GM23338 (cell line): ENCODE measurements around the gene ACHE. TPM values are rescaled to one million over a fixed set of nuclear protein-coding genes. Genes with fewer than 3 reads are reported as not detected.

ENCODE experiments used
- ATAC-seq: fragments of 200-7000 bp; cut with Tn5 transposase; 3 replicates; pipeline ENCODE4 v1.9.1; 2020
- DNase-seq: peaks from one replicate; pipeline ENCODE4 v3.0.0-alpha.2; 2015; ENCODE audit warnings: low spot score
- H2AFZ ChIP-seq: fragments of 200-600 bp; sonication (generic); 2 replicates; pipeline ENCODE4 v1.8.0; 2016; ENCODE audit warnings: antibody characterized with exemption, mild to moderate bottlenecking, moderate library complexity
- H3F3A ChIP-seq: fragments of 200-600 bp; sonication (generic); replicated peaks from 2 replicates; pipeline ENCODE4 v1.8.0; 2017; ENCODE audit warnings: antibody characterized with exemption, mixed run types, low read depth
- H3K27ac ChIP-seq: fragments of 200-600 bp; sonication (generic); 2 replicates; pipeline ENCODE4 v1.6.1; 2016; ENCODE audit warnings: low read depth
- H3K27me3 ChIP-seq: fragments of 200-600 bp; sonication (generic); 2 replicates; pipeline ENCODE4 v1.8.0; 2016; ENCODE audit warnings: mild to moderate bottlenecking, mixed run types, moderate library complexity; ENCODE audit not compliant: insufficient read depth
- H3K36me3 ChIP-seq: fragments of 200-600 bp; sonication (generic); 2 replicates; pipeline ENCODE4 v1.8.0; 2016; ENCODE audit warnings: mild to moderate bottlenecking; ENCODE audit not compliant: insufficient read depth
- H3K4me1 ChIP-seq: fragments of 200-600 bp; sonication (generic); 2 replicates; pipeline ENCODE4 v1.8.0; 2016; ENCODE audit warnings: mild to moderate bottlenecking, moderate library complexity; ENCODE audit not compliant: insufficient read depth
- H3K4me2 ChIP-seq: fragments of 200-600 bp; sonication (generic); 2 replicates; pipeline ENCODE4 v1.7.1; 2017; ENCODE audit warnings: mixed run types
- H3K4me3 ChIP-seq: fragments of 200-600 bp; sonication (generic); 2 replicates; pipeline ENCODE4 v1.6.1; 2016; ENCODE audit warnings: mixed run types
- H3K79me2 ChIP-seq: fragments of 200-600 bp; sonication (generic); replicated peaks from 2 replicates; pipeline ENCODE4 v1.8.0; 2017; ENCODE audit warnings: mild to moderate bottlenecking; ENCODE audit not compliant: insufficient read depth
- H3K9me2 ChIP-seq: fragments of 200-600 bp; sonication (generic); 2 replicates; pipeline ENCODE4 v1.8.0; 2017; ENCODE audit not compliant: insufficient read depth
- H4K20me1 ChIP-seq: fragments of 200-600 bp; sonication (generic); replicated peaks from 2 replicates; pipeline ENCODE4 v1.8.0; 2017; ENCODE audit warnings: mild to moderate bottlenecking; ENCODE audit not compliant: insufficient read depth
- H3K27ac Mint-ChIP-seq: 2 replicates; pipeline ENCODE4 v1.8.0; 2020; ENCODE audit warnings: inconsistent platforms, mild to moderate bottlenecking, moderate library complexity, mixed read lengths
- H3K27me3 Mint-ChIP-seq: 3 replicates; pipeline ENCODE4 v1.8.0; 2022; ENCODE audit warnings: low read depth, mild to moderate bottlenecking, moderate library complexity, mixed read lengths, inconsistent platforms; ENCODE audit not compliant: insufficient read depth, poor library complexity
- H3K36me3 Mint-ChIP-seq: 3 replicates; pipeline ENCODE4 v1.8.0; 2021; ENCODE audit warnings: low read depth, mild to moderate bottlenecking, inconsistent platforms, moderate library complexity, mixed read lengths
- H3K4me1 Mint-ChIP-seq: 3 replicates; pipeline ENCODE4 v1.8.0; 2020; ENCODE audit warnings: mild to moderate bottlenecking, inconsistent platforms, mixed read lengths
- H3K4me3 Mint-ChIP-seq: 3 replicates; pipeline ENCODE4 v1.8.0; 2021; ENCODE audit warnings: moderate library complexity, mild to moderate bottlenecking, inconsistent platforms, mixed read lengths
- H3K9me3 Mint-ChIP-seq: 3 replicates; pipeline ENCODE4 v1.8.0; 2020; ENCODE audit warnings: moderate library complexity, mild to moderate bottlenecking, inconsistent platforms, mixed read lengths
- CREB1 ChIP-seq: fragments of 250-450 bp; sonication (Bioruptor Pico); IDR thresholded peaks from 2 replicates; pipeline ENCODE4 v1.5.0; 2020; ENCODE audit warnings: low read depth, mild to moderate bottlenecking, moderate library complexity
- EZH2 ChIP-seq: fragments of 200-600 bp; sonication (generic); IDR thresholded peaks from one replicate; pipeline ENCODE4 v1.8.0; 2017; ENCODE audit warnings: antibody characterized with exemption, mild to moderate bottlenecking, low read depth; ENCODE audit not compliant: unreplicated experiment
- EZH2phosphoT487 ChIP-seq: fragments of 200-600 bp; sonication (generic); IDR thresholded peaks from one replicate; pipeline ENCODE4 v1.8.1; 2018; ENCODE audit warnings: antibody characterized with exemption; ENCODE audit not compliant: unreplicated experiment
- JUNB ChIP-seq: IDR thresholded peaks from one replicate; pipeline ENCODE4 v1.6.1; 2016; ENCODE audit warnings: antibody characterized with exemption; ENCODE audit not compliant: unreplicated experiment
- NANOG ChIP-seq: IDR thresholded peaks from 2 replicates; pipeline ENCODE4 v1.6.1; 2016; ENCODE audit warnings: antibody characterized with exemption, borderline replicate concordance
- POLR2AphosphoS5 ChIP-seq: IDR thresholded peaks from 2 replicates; pipeline ENCODE4 v1.6.1; 2016; ENCODE audit warnings: antibody characterized with exemption, low read depth
- STAT1 ChIP-seq: IDR thresholded peaks from one replicate; pipeline ENCODE4 v1.6.1; 2016; ENCODE audit warnings: antibody characterized with exemption; ENCODE audit not compliant: unreplicated experiment
- ZNF114 ChIP-seq: fragments of 250-450 bp; sonication (Bioruptor Pico); IDR thresholded peaks from 2 replicates; pipeline ENCODE4 v1.5.0; 2020; ENCODE audit warnings: mild to moderate bottlenecking, moderate library complexity
- ZNF331 ChIP-seq: fragments of 250-450 bp; sonication (Bioruptor Pico); IDR thresholded peaks from 2 replicates; pipeline ENCODE4 v1.5.0; 2020; ENCODE audit warnings: low read depth, mild to moderate bottlenecking, moderate library complexity
- polyA plus RNA-seq: library from polyadenylated mRNA; unstranded; fragments of >200 nt; fragmentation: Nextera tagmentation; extraction: Ambion mirVana; gene quantifications from 2 replicates; pipeline ENCODE4 v1.2.1, GENCODE V29; 2016
- total RNA-seq: library from RNA; depleted of rRNA; stranded (reverse); fragments of >200 nt; shearing (Covaris generic); gene quantifications from 2 replicates; pipeline ENCODE4 v1.2.3, GENCODE V29; 2014
- TF ChIP-seq, protein P1 (sequence below): IDR thresholded peaks from one replicate; pipeline ENCODE4 v1.6.1; 2018; ENCODE audit warnings: antibody characterized with exemption; ENCODE audit not compliant: unreplicated experiment
- TF ChIP-seq, protein P2 (sequence below): fragments of 250-450 bp; sonication (Bioruptor Pico); IDR thresholded peaks from 2 replicates; pipeline ENCODE4 v1.5.0; 2020; ENCODE audit warnings: mild to moderate bottlenecking, moderate library complexity
- TF ChIP-seq, protein P3 (sequence below), 2 experiments: fragments of 200-600 bp in 1 of 2; sonication (generic) in 1 of 2; conservative IDR thresholded peaks; 2 replicates each; pipeline versions ENCODE4 v1.5.1 to v1.6.1; 2016 to 2017; ENCODE audit warnings: antibody characterized with exemption in 2 of 2, low read depth in 2 of 2, mild to moderate bottlenecking in 2 of 2, moderate library complexity in 1 of 2
- TF ChIP-seq, protein P4 (sequence below): IDR thresholded peaks from 2 replicates; pipeline ENCODE4 v1.6.1; 2016; ENCODE audit warnings: antibody characterized with exemption

ACHE gene
- total and polyA plus RNA-seq, 2 experiments from 2014 or later, result 3.6 to 3.7 TPM

DNA sequence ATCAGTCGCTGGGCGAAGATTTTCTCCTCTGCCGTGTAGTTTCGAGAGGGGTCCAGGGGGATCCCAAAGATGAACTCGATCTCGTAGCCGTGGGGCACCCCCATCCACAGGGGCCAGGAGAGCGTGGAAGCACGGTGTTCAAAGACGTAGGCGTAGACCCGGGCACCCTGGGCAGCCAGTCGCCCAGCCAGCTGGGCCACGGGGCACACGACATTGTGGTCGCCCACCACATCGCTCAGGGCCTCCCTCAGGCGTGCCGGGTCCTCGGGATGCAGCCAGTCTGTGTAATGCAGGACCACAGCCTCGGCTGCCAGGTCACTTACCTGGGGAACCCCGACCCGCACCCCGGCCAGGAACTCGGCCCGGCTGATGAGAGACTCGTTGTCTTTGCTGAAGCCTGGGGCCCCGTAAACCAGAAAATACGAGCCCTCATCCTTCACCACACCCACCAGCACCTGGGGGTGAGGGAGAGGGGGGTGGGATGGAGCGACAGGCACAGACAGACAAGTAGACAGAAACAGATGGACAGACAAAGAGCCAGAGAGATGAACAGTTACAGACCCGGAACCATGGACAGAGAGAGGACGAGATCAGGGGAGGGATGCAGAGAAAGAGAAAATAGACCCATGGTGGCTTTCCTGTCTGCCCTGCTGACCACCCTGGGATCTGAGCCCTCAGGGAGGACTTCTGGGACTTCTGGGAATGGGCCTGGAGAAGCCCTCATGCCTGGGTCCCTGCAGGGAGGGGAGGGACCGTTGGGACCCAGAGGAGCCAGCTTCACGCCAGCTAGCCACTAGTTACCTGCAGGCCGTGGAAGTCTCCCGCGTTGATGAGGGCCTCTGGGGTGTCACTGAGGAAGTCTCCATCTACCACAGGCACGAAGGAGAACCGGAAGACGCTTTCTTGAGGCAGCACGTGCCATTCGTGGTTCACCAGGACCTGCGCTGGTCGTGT is 3.0 kb downstream of the ACHE start:
- Mint-ChIP-seq H3K4me1 (peaks cover 34% of the 10 kb centered on the region), H3K4me3 (peak overlapping the region; percentile 87), H3K9me3 (peaks cover 4% of the 10 kb centered on the region; the same call in 2 of the 3 replicates), H3K27ac (no peak overlapping the region), H3K36me3 (peaks cover 12% of the 10 kb centered on the region), H3K27me3 (peaks cover 47% of the 10 kb centered on the region)
- Histone ChIP-seq H3K27me3 (peaks cover 34% of the 10 kb centered on the region), H3K79me2 (peaks cover 16% of the 10 kb centered on the region), H3K4me1 (peaks cover 18% of the 10 kb centered on the region), H3K4me3 (no peak overlapping the region), H3K36me3 (peaks cover 8% of the 10 kb centered on the region), H3K27ac (no peak overlapping the region), H3F3A (peaks cover 20% of the 10 kb centered on the region), H3K4me2 (no peak overlapping the region; the same call in 1 of the 2 replicates), H3K9me2 (no peaks in the 10 kb centered on the region), H2AFZ (no peak overlapping the region), H4K20me1 (peaks cover 6% of the 10 kb centered on the region; the same call in 1 of the 2 replicates)
- DNase-seq (no peak), ATAC-seq (no peak)
- no peak for TF ChIP-seq STAT1
- no peak for TF ChIP-seq ZNF114 (CRISPR knock-in tag)
- TF ChIP-seq POLR2AphosphoS5, result no peak
- TF ChIP-seq, protein P1, sequence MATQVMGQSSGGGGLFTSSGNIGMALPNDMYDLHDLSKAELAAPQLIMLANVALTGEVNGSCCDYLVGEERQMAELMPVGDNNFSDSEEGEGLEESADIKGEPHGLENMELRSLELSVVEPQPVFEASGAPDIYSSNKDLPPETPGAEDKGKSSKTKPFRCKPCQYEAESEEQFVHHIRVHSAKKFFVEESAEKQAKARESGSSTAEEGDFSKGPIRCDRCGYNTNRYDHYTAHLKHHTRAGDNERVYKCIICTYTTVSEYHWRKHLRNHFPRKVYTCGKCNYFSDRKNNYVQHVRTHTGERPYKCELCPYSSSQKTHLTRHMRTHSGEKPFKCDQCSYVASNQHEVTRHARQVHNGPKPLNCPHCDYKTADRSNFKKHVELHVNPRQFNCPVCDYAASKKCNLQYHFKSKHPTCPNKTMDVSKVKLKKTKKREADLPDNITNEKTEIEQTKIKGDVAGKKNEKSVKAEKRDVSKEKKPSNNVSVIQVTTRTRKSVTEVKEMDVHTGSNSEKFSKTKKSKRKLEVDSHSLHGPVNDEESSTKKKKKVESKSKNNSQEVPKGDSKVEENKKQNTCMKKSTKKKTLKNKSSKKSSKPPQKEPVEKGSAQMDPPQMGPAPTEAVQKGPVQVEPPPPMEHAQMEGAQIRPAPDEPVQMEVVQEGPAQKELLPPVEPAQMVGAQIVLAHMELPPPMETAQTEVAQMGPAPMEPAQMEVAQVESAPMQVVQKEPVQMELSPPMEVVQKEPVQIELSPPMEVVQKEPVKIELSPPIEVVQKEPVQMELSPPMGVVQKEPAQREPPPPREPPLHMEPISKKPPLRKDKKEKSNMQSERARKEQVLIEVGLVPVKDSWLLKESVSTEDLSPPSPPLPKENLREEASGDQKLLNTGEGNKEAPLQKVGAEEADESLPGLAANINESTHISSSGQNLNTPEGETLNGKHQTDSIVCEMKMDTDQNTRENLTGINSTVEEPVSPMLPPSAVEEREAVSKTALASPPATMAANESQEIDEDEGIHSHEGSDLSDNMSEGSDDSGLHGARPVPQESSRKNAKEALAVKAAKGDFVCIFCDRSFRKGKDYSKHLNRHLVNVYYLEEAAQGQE, result no peak
- TF ChIP-seq NANOG, result no peak
- no peak for TF ChIP-seq CREB1 (CRISPR knock-in tag)
- TF ChIP-seq, protein P2, sequence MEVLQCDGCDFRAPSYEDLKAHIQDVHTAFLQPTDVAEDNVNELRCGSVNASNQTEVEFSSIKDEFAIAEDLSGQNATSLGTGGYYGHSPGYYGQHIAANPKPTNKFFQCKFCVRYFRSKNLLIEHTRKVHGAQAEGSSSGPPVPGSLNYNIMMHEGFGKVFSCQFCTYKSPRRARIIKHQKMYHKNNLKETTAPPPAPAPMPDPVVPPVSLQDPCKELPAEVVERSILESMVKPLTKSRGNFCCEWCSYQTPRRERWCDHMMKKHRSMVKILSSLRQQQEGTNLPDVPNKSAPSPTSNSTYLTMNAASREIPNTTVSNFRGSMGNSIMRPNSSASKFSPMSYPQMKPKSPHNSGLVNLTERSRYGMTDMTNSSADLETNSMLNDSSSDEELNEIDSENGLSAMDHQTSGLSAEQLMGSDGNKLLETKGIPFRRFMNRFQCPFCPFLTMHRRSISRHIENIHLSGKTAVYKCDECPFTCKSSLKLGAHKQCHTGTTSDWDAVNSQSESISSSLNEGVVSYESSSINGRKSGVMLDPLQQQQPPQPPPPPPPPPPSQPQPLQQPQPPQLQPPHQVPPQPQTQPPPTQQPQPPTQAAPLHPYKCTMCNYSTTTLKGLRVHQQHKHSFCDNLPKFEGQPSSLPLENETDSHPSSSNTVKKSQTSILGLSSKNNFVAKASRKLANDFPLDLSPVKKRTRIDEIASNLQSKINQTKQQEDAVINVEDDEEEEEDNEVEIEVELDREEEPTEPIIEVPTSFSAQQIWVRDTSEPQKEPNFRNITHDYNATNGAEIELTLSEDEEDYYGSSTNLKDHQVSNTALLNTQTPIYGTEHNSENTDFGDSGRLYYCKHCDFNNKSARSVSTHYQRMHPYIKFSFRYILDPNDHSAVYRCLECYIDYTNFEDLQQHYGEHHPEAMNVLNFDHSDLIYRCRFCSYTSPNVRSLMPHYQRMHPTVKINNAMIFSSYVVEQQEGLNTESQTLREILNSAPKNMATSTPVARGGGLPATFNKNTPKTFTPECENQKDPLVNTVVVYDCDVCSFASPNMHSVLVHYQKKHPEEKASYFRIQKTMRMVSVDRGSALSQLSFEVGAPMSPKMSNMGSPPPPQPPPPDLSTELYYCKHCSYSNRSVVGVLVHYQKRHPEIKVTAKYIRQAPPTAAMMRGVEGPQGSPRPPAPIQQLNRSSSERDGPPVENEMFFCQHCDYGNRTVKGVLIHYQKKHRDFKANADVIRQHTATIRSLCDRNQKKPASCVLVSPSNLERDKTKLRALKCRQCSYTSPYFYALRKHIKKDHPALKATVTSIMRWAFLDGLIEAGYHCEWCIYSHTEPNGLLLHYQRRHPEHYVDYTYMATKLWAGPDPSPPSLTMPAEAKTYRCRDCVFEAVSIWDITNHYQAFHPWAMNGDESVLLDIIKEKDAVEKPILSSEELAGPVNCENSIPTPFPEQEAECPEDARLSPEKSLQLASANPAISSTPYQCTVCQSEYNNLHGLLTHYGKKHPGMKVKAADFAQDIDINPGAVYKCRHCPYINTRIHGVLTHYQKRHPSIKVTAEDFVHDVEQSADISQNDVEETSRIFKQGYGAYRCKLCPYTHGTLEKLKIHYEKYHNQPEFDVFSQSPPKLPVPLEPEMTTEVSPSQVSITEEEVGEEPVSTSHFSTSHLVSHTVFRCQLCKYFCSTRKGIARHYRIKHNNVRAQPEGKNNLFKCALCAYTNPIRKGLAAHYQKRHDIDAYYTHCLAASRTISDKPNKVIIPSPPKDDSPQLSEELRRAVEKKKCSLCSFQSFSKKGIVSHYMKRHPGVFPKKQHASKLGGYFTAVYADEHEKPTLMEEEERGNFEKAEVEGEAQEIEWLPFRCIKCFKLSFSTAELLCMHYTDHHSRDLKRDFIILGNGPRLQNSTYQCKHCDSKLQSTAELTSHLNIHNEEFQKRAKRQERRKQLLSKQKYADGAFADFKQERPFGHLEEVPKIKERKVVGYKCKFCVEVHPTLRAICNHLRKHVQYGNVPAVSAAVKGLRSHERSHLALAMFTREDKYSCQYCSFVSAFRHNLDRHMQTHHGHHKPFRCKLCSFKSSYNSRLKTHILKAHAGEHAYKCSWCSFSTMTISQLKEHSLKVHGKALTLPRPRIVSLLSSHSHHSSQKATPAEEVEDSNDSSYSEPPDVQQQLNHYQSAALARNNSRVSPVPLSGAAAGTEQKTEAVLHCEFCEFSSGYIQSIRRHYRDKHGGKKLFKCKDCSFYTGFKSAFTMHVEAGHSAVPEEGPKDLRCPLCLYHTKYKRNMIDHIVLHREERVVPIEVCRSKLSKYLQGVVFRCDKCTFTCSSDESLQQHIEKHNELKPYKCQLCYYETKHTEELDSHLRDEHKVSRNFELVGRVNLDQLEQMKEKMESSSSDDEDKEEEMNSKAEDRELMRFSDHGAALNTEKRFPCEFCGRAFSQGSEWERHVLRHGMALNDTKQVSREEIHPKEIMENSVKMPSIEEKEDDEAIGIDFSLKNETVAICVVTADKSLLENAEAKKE (CRISPR knock-in tag), result no peak
- no peak for TF ChIP-seq ZNF331
- no peak for TF ChIP-seq EZH2
- no peak for TF ChIP-seq JUNB
- TF ChIP-seq EZH2phosphoT487, result no peak
- TF ChIP-seq, protein P3, sequence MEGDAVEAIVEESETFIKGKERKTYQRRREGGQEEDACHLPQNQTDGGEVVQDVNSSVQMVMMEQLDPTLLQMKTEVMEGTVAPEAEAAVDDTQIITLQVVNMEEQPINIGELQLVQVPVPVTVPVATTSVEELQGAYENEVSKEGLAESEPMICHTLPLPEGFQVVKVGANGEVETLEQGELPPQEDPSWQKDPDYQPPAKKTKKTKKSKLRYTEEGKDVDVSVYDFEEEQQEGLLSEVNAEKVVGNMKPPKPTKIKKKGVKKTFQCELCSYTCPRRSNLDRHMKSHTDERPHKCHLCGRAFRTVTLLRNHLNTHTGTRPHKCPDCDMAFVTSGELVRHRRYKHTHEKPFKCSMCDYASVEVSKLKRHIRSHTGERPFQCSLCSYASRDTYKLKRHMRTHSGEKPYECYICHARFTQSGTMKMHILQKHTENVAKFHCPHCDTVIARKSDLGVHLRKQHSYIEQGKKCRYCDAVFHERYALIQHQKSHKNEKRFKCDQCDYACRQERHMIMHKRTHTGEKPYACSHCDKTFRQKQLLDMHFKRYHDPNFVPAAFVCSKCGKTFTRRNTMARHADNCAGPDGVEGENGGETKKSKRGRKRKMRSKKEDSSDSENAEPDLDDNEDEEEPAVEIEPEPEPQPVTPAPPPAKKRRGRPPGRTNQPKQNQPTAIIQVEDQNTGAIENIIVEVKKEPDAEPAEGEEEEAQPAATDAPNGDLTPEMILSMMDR (conservative IDR thresholded peaks at IDR 0.05; ENCODE audit: low read depth in 2 of 2), result no peak
- TF ChIP-seq, protein P4, sequence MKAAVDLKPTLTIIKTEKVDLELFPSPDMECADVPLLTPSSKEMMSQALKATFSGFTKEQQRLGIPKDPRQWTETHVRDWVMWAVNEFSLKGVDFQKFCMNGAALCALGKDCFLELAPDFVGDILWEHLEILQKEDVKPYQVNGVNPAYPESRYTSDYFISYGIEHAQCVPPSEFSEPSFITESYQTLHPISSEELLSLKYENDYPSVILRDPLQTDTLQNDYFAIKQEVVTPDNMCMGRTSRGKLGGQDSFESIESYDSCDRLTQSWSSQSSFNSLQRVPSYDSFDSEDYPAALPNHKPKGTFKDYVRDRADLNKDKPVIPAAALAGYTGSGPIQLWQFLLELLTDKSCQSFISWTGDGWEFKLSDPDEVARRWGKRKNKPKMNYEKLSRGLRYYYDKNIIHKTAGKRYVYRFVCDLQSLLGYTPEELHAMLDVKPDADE, result no peak
